DMS114 treated with DMSO at 0.1 percent for 48 hours (cell line): ENCODE measurements around the gene TMEM45A.
"Not testable (repeated sequence)": the region's sequence is repeated elsewhere in the genome, so short reads cannot be mapped to it uniquely, and the experiment has no call there.

Source experiments
- DNase-seq: peaks from one replicate; lab custom pipeline; 2025; ENCODE audit not compliant: unreplicated experiment; lab: John Stamatoyannopoulos, UW

TMEM45A gene

GRCh38 chr3:100483529-100483928, 8.9 kb upstream of the TMEM45A start:
- DNase-seq = no peak

GRCh38 chr3:100486808-100487207, 5.6 kb upstream of the TMEM45A start:
- no peak for DNase-seq

DNA sequence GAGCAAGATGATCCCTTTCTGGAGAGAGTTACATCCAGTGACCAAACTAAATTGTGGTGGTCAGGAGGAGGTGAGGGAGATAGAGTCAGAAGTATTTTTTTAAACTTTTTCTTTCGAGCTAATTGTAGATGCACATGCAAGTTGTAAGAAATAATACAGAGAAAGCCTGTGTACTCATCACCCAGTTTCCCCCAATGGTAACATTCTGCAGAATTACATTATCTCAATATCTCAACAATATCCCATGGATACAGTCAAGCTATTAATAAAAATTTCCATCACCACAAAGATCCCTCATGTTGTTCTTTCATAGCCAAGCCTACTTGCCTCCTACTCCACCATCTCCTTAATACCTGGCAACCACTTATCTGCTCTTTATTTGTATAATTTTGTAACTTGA, 3.3 kb upstream of the TMEM45A start:
- DNase-seq = no peak

GRCh38 chr3:100496711-100497261, 4.4 kb downstream of the TMEM45A start:
- DNase-seq = no peak

DNA sequence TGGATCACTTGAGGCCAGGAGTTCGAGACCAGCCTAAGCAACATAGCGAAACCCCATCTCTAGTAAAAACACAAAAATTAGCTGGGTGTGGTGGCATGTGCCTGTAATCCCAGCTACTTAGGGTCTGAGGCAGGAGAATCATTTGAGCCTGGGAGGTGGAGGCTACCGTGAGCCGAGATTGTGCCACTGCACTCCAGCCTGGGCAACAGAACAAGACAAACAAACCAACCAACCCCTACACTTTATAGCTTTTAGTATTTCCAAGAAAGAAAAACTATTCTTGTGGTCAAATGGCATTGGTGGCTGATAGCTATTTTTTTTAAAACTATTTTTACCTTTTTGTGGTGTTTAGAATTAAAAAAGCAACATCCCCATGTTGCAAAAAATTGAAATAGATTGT, 7.2 kb downstream of the TMEM45A start:
- DNase-seq = no peak

DNA sequence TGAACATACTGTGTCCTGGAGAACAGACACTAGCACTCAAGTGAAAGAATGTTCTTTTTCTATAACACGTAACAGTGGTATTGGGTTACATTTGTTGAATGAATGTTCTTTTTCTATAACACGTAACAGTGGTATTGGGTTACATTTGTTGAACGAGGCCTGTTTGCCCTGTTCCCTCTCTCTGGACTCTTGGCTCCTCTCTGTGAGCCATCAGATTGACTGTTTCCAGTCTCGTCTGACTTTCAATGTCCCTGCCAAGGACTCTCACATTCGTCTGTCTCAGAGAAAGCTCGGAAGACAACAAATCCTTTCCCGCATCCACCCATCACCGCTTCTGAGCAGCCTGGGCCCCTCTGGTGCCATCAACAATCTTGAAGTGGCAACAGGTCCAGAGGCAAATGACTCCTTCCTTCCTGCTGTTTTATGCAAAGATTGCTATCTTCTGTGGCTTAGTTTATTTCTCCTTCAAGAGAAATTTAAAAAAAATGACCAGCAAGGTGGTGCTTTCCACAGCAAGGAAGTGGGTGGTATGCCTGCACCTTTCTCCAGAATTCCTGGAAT, 8.0 kb downstream of the TMEM45A start:
- DNase-seq = no peak

DNA sequence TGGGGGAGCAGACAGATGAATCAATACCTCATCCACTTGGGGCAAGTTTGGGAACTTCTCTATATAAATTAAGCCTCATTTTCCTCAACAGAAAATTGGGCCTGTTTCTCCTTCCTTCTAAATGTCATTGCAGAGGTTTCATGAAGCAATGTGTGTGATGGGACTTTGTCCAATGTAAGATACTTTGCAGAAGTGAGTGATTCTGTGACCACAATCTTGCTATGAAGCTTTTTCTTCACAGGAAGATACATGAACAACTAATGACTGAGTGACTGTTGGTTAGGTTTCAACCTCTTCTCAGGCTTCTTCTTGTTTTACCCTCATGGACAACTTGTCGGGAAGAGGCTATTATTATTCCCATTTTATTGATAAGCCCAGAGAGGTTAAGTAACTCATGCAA, 11.0 kb downstream of the TMEM45A start:
- no peak for DNase-seq

GRCh38 chr3:100506355-100506754, 13.9 kb downstream of the TMEM45A start:
- no peak for DNase-seq

- not testable (repeated sequence) for DNase-seq
These were observed 17.4 kb downstream of the TMEM45A start for GRCh38 chr3:100509818-100510217.

DNA sequence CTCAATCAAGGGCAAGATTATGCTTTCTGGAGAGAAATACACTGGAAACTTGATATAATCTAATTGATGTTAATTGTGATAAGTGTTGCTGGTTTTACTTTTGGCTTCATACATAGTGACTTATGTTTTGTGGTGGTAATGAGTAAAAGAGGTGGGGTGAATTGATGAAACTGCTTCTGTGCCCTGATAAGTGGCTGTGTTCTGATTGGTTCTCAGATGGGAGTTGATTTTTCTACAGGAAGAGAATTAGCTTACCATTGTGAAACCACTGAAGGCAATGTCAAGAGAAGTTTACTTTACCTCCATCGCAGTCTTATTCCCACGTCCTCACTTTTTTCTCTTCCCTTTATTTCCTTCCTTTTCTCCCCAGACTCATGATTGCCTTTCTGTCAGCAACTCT, 23.8 kb downstream of the TMEM45A start:
- DNase-seq = no peak

- DNase-seq = no peak
These were observed 24.4 kb downstream of the TMEM45A start for GRCh38 chr3:100516838-100517237.

DNA sequence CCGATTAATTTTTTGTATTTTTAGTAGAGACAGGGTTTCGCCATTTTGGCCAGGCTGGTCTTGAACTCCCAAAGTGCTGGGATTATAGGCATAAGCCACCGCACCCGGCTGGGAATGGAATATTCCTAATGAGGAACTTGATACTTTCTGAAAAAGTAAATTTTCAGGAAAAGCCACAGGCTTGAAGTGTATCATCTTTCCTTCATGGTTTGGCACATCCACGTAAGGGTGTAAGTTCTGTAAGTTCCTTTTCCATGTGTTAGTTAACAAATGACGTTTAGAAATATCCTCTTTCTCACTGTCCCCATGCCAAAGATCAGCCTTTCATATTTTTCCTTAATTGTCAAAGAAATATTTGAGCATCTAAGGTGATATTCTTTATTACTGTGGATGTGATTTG, 24.9 kb downstream of the TMEM45A start:
- DNase-seq = no peak

DNA sequence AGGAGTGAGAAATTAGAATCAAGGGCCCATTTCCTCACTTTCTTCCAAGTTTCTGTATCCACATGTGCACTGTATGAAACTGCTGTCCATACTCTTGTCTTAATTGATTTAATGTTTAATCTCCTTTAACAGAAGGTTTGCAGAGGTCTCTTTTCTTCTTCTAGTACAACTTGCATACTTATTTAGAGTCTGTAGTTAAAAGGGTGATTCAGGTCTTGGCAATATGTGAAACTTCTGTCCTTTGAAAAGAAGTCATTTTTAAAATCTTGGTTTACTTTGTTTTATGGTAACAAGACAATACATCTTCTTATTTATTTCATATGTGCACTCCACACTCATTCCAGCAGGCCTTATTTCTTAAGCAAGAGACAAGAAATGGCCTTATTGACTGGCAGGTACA, 25.8 kb downstream of the TMEM45A start:
- DNase-seq = no peak

GRCh38 chr3:100518983-100519382, 26.6 kb downstream of the TMEM45A start:
- no peak for DNase-seq

- DNase-seq = no peak
These were observed 29.0 kb downstream of the TMEM45A start for GRCh38 chr3:100521439-100521845.

DNA sequence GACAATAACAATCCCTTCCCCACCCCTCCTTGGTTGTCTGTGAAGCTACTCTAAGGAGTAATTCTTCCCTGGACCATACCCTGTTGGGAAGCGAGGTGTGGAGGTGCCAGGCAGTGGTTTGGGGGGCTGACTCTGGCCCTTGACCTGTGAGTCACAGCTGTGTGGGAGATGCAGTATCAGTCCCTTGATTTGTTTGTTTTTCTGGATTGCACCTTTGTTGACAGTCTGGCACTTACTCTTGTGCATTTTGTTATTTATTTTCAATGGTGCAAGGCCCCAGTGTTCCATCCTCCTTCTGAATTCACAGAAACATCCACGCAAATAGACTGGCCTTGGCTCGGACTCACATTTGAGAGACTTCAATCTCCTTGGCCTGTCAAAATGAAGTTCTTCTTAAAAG, 29.7 kb downstream of the TMEM45A start:
- DNase-seq = no peak

DNA sequence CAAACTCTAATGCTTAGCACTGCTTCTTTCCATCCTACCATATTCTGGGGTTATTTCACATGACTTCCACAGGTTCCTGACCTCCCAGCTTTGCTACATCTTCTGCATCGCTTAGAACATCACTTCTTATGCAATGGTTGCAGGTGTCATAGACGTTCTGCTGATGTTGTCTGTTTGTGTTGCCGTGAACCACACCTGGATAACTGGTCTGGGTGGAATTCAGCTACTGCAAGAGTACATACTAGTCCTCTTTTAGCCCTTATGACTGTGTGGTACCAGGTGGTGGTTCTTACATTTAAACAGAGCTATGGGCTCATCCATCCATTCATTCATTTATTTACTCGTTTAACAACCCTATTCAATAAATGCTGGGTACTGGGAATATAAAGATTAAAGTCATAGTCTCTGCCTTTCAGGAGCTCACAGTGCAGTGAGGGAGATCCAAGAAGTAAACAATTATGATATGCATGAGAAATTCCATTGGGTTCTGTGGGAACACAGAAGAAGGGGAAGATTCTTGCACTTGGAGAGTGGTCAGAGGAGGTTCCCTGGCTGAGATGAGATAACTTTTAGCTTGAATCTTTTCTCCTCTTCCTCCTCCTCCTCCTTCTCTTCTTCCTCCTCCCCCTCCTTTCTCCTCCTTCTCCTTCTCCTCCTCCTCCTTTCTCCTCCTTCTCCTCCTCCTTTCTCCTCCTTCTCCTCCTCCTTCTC, 30.8 kb downstream of the TMEM45A start:
- DNase-seq = no peak

GRCh38 chr3:100525753-100526612, 33.6 kb downstream of the TMEM45A start:
- no peak for DNase-seq

DNA sequence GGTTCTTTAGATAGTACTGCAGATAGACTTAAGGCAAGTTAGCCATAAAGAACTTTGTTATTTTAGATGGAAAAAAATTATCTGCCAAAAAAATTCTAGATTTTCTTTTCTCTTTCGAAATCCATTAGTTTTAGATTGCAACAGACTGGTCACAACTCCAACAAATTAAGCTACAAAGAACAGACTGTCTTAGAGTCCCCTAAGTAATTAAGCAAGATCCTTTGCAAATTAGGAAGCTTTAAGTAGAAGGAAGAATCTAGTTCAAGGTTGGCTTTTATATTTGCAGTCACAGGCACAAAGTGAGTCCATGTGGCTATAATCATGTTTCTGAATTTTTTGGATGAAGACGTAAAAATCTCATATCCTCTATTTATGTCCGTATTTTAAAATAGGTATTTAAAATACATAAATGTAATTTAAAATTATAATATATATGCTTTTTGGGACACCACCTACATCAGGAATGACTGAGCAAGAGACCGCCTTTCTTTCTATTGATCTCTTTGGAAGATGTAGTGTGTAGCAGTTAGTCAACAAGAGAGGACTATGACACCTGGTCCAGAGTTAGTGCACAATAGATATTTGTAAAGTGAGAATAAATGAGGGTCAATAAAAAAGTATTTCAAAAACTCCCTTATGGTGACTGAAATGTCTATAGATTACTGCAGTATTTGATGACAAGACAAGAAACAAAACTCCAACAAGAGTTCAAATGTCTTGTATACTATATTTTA, 34.4 kb downstream of the TMEM45A start:
- no peak for DNase-seq

DNA sequence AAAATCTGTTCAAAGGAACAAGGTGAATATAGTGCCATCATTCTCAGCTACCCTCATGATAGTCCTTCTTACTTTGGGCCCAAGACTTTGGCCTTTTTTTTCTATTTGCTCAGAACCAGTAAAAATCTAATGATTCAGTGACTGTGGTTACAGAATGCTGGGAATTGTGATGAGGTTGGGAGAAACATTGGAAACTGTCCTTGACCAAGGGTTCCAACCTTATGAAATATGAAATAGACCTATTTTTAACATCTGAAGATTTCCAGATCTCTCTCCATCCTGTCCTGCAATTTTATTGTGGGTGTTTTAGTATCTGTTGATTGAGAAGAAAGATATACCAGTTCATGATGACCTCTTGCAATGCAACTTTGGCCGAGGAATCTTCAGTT, 34.9 kb downstream of the TMEM45A start:
- no peak for DNase-seq

DNA sequence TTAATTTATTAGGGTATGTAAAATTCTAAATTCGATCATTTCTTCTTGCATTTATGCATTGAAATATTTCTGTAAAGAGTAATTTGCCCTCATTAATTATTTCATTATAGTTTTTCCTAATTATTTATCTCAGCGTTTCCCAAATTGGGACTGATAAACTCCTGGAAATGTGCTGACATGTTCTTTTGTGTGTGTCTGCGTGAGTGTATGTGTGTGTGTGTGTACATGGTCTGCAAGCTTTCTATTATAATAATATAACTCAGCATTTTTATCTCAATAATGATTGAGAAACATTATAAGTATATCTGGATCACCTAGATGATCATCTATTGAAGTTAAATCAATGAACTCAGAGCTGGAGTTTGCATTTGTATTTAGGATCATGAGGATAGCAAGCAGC, 38.7 kb downstream of the TMEM45A start:
- no peak for DNase-seq
